Measurements from ENCODE around the gene MCM3AP.

DNA sequence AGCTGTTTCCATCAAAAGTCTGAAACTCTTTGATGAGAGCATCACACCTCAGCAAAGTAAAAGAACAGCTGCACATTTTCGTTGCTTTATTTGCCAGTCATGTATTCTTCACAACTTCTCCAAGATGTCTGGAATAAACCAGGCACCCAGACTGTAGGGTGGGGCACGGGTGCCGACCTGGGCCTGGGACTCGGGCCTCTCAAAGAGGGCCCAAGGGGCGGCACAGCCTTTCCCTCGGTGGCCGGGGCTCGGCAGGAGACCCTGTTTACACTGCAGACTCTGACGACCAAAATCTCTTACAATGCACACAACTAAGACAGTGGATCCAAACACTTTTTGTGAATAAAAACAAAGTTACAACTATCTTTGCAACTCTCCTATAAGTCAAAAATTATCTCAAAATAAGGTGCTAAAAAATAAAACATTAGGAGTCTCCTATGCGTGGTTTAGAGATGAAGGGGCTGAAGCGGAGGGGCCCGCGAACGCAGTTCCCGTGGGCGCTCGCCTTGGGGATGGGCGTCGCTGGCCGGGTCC, 57.5 kb downstream of the MCM3AP start:
- TF ChIP-seq CTCF (IDR thresholded peaks at IDR 0.05 in 2 of 3, conservative IDR thresholded peaks at IDR 0.05 in 1 of 3; ENCODE audit: borderline replicate concordance in 1 of 3, insufficient read depth in 1 of 3, low read depth in 2 of 3, low read length in 2 of 3) (no peak), TCF7L2 (IDR thresholded peaks at IDR 0.05; ENCODE audit: borderline replicate concordance, extremely low read depth, insufficient read depth, insufficient read length) (no peak), REST (IDR thresholded peaks at IDR 0.05; ENCODE audit: low read depth) (no peak), POLR2AphosphoS5 (IDR thresholded peaks at IDR 0.05; ENCODE audit: low read depth, low read length) (no peak), SP1 (IDR thresholded peaks at IDR 0.05; ENCODE audit: low read depth) (no peak), EZH2phosphoT487 (IDR thresholded peaks at IDR 0.05; ENCODE audit: borderline replicate concordance) (no peak)
